ENCODE results near the gene COQ4. TPM values are rescaled to one million over a fixed set of nuclear protein-coding genes. Genes with fewer than 3 reads are reported as not detected.
A peak's percentile ranks its signal among the peaks of the same experiment; 100 is the strongest.

The COQ4 gene
- total RNA-seq, 1 donor from 2014 or later = 46.3 TPM

DNA sequence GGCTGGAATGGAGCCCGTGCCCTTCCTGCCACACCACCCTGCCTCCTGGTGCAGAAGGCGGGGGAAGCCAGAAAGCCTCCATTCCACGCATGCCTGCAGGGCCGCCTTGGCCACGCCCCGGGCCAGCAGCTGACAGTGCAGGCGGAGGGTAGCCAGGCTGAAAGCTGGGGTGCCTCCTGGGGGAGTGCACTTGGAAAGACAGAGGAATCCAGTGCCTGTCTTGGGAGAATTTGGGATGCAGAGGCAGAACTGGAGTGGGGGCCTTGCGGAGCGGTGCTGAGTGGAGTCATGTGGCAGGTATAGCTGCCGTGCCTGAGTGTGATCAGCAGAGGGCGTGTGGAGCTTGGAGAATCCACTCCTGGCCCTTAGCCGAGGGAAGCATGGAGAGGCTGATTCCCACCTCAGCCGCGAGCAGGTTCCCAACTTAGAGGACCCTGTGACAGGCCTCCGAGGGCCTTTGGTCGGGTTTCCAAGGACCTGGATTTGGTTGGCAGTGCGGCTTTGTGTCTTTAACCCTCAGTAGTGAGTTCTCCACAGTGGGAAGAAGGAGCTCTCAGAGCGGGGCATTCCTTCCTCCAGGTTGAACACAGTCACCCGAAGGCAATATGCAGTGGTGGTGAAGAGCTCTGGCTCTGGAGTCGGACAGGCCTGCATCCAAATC is 39.5 kb downstream of the COQ4 start:
- Histone ChIP-seq H3K36me3 (ENCODE audit: control insufficient read depth, insufficient read depth, low read length) (no peaks in the 10 kb centered on the region), H3K27me3 (ENCODE audit: control insufficient read depth, insufficient read depth, low read length) (no peaks in the 10 kb centered on the region), H3K4me3 (ENCODE audit: low read depth, low read length) (peak overlapping the region; percentile 21)
- TF ChIP-seq, protein P1, sequence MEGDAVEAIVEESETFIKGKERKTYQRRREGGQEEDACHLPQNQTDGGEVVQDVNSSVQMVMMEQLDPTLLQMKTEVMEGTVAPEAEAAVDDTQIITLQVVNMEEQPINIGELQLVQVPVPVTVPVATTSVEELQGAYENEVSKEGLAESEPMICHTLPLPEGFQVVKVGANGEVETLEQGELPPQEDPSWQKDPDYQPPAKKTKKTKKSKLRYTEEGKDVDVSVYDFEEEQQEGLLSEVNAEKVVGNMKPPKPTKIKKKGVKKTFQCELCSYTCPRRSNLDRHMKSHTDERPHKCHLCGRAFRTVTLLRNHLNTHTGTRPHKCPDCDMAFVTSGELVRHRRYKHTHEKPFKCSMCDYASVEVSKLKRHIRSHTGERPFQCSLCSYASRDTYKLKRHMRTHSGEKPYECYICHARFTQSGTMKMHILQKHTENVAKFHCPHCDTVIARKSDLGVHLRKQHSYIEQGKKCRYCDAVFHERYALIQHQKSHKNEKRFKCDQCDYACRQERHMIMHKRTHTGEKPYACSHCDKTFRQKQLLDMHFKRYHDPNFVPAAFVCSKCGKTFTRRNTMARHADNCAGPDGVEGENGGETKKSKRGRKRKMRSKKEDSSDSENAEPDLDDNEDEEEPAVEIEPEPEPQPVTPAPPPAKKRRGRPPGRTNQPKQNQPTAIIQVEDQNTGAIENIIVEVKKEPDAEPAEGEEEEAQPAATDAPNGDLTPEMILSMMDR (IDR thresholded peaks at IDR 0.05; ENCODE audit: insufficient read depth, low read length, poor library complexity, severe bottlenecking) = peak; percentile 91
- DNase-seq (ENCODE audit: low read depth) = no peak

DNA sequence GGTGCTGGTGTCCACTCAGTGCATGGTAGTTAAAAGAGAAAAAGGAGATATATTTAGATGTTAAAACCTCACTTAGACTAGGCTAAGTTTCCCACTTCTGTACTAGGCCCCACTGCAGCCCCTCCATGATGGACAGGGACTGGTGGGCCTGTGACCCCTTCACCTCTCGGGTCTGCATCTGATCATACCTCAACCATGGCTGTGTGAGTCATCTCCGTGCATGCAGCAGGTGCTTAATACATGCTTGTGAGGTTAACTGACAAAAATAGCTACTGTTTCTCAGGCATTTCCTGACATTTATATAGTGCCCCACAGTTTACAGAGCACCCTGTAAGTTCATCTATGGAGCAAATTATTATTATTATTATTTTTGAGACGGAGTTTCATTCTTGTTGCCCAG is 40.1 kb downstream of the COQ4 start:
- Histone ChIP-seq H3K27me3 (ENCODE audit: control insufficient read depth, insufficient read depth, low read length) (no peaks in the 10 kb centered on the region), H3K4me3 (ENCODE audit: low read depth, low read length) (no peak overlapping the region), H3K36me3 (ENCODE audit: control insufficient read depth, insufficient read depth, low read length) (no peaks in the 10 kb centered on the region)
- TF ChIP-seq, protein P1 (IDR thresholded peaks at IDR 0.05; ENCODE audit: insufficient read depth, low read length, poor library complexity, severe bottlenecking) = no peak
- DNase-seq (ENCODE audit: low read depth) = no peak

DNA sequence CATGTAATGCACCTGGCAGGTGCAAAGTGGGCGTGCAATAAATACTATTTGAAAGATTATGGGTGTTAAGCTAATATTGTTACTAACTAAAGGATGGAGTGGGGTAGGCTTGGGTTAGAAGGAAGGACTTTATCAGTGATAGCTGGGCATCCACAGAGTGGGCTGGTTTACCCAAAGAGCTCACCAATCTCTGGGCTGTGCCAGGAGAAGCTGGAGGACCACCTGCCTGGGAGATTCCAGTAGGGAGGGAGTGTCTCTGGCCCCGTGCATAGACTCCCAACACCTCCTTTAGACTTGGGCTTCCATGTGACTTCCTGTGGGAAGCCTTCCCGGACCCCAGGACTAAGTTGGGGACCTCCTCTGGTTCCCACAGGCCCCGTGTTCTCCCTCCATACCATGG is 42.9 kb downstream of the COQ4 start:
- Histone ChIP-seq H3K36me3 (ENCODE audit: control insufficient read depth, insufficient read depth, low read length) (no peaks in the 10 kb centered on the region), H3K4me3 (ENCODE audit: low read depth, low read length) (no peak overlapping the region), H3K27me3 (ENCODE audit: control insufficient read depth, insufficient read depth, low read length) (no peaks in the 10 kb centered on the region)
- TF ChIP-seq, protein P1 (IDR thresholded peaks at IDR 0.05; ENCODE audit: insufficient read depth, low read length, poor library complexity, severe bottlenecking) = no peak
- no peak for DNase-seq (ENCODE audit: low read depth)

DNA sequence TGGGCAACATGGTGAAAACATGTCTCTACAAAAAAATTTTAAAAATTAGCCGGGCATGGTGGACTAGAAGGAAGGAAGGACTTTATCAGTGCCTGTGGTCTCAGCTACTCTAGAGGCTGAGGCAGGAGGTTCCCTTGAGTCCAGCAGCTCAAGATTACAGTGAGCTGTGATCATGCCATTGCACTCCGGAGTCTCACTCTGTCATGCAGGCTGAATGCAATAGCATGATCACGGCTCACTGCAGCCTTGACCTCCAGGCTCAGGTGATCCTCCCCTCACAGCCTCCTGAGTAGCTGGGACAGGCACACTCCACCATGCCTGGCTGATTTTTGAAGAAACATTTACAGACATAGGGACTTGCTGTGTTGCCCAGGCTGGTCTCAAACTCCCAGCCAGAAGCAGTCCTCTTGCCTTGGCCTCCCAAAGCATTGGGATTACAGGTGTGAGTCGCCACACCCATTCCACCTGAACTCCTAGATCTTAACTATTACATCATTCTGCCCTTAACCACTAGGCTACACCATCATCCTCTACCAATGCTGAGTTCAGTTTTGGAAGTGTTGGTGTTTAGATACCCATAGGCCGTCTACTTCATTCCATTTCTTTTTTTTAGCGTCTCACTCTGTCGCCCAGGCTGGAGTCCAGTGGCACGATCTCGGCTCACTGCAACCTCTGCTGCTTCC is 46.5 kb downstream of the COQ4 start:
- TF ChIP-seq, protein P1 (IDR thresholded peaks at IDR 0.05; ENCODE audit: insufficient read depth, low read length, poor library complexity, severe bottlenecking) = no peak
- no peaks in the 10 kb centered on the region for H3K36me3 ChIP-seq (ENCODE audit: control insufficient read depth, insufficient read depth, low read length)
- H3K27me3 ChIP-seq (ENCODE audit: control insufficient read depth, insufficient read depth, low read length) = no peaks in the 10 kb centered on the region
- DNase-seq (ENCODE audit: low read depth) = no peak
- no peak overlapping the region for H3K4me3 ChIP-seq (ENCODE audit: low read depth, low read length)

DNA sequence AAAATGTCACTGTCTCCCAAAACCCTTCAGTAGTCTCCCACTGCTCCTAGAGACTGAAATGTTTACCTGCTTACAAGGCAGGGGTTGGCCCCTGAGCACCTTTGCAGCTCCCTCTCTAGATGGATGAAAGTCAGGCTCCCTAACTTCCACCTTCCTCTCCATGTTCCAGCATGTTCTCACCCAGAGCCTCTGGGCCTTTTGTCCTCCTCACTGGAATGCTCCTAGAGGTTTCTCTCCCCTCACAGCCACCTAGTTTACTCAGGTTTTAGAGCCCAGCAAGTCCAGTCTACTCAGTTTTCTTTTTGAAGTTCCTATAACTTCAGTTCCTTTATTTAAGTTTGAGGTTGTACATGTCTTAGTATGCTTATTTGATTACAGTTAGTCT is 47.7 kb downstream of the COQ4 start:
- H3K4me3 ChIP-seq (ENCODE audit: low read depth, low read length) = peak overlapping the region; percentile 99
- TF ChIP-seq, protein P1 (IDR thresholded peaks at IDR 0.05; ENCODE audit: insufficient read depth, low read length, poor library complexity, severe bottlenecking) = no peak
- no peak for DNase-seq (ENCODE audit: low read depth)
- H3K36me3 ChIP-seq (ENCODE audit: control insufficient read depth, insufficient read depth, low read length) = no peaks in the 10 kb centered on the region
- H3K27me3 ChIP-seq (ENCODE audit: control insufficient read depth, insufficient read depth, low read length) = no peaks in the 10 kb centered on the region

Data from kidney epithelial cell (primary cell).